Naive B cell (primary cell): ENCODE measurements around the gene TAF11L12. TPM values are rescaled to one million over a fixed set of nuclear protein-coding genes. Genes with fewer than 3 reads are reported as not detected.
"Not testable (repeated sequence)": the region's sequence is repeated elsewhere in the genome, so short reads cannot be mapped to it uniquely, and the experiment has no call there.

Source experiments
- ATAC-seq, 2 donors: fragments of 150-1000 bp; cut with Tn5 transposase; 2 replicates each; pipeline ENCODE4 v1.10.0; 2021; ENCODE audit warnings: low read depth in 2 of 2, mild to moderate bottlenecking in 2 of 2, moderate library complexity in 2 of 2
- DNase-seq: peaks from one replicate; pipeline ENCODE4 v3.0.0; 2022
- H3K27ac Mint-ChIP-seq, 6 donors: one replicate each; pipeline ENCODE4 v1.8.0; 2020 to 2022; ENCODE audit warnings: mild to moderate bottlenecking in 6 of 6, mixed read lengths in 6 of 6, moderate library complexity in 5 of 6, inconsistent platforms in 2 of 6
- H3K27me3 Mint-ChIP-seq, 3 donors: one replicate each; pipeline ENCODE4 v1.8.0; 2021 to 2022; ENCODE audit warnings: mixed read lengths in 3 of 3, mild to moderate bottlenecking in 1 of 3
- H3K36me3 Mint-ChIP-seq, 2 donors: one replicate each; pipeline ENCODE4 v1.8.0; 2020 to 2022; ENCODE audit warnings: mixed read lengths in 2 of 2, inconsistent platforms in 1 of 2, mild to moderate bottlenecking in 1 of 2
- H3K4me1 Mint-ChIP-seq, 3 donors: one replicate each; pipeline ENCODE4 v1.8.0; 2020 to 2022; ENCODE audit warnings: mixed read lengths in 3 of 3, inconsistent platforms in 1 of 3, mild to moderate bottlenecking in 1 of 3, moderate library complexity in 1 of 3
- H3K4me3 Mint-ChIP-seq, 8 donors: one replicate each; pipeline ENCODE4 v1.8.0; 2020 to 2022; ENCODE audit warnings: mild to moderate bottlenecking in 8 of 8, mixed read lengths in 8 of 8, moderate library complexity in 8 of 8, inconsistent platforms in 2 of 8
- H3K9me3 Mint-ChIP-seq, 7 donors: one replicate each; pipeline ENCODE4 v1.8.0; 2020 to 2022; ENCODE audit warnings: mixed read lengths in 7 of 7, mild to moderate bottlenecking in 5 of 7, inconsistent platforms in 2 of 7, moderate library complexity in 1 of 7
- polyA plus RNA-seq, 6 donors: library from polyadenylated mRNA; unstranded; fragments of 300-500 nt; fragmentation: Illumina TruSeq; gene quantifications; one replicate each; pipeline ENCODE4 v1.2.3, GENCODE V29; 2021; ENCODE audit warnings: low read depth in 6 of 6

Gene TAF11L12
- polyA plus RNA-seq, 6 donors from 2014 or later, result not detected

DNA sequence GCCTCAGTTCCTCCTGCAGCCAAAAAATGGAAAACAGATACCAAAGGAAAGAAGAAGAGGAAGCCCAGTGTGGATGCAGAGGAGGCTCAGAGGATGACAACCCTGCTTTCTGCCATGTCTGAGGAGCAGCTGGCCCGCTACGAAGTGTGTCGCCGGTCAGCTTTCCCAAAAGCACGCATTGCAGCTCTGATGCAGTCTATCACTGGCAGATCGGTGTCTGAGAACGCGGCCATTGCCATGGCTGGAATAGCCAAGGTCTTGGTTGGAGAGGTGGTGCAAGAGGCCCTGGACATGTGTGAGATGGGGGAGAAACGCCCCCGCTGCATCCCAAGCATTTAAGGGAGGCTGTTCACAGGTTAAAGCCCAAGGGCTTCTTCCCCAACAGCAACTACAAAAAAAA is 39.0 kb downstream of the TAF11L12 start:
- Mint-ChIP-seq H3K27me3 (peaks cover 0 to 25% (median 8%) of the 10 kb centered on the region in 3 donors), H3K9me3 (peaks cover 0 to 14% (median 8%) of the 10 kb centered on the region in 7 donors), H3K27ac (peak overlapping the region in 1 of 6 donors; percentile 39)
- not testable (repeated sequence) for H3K4me3 Mint-ChIP-seq, H3K4me1 Mint-ChIP-seq, ATAC-seq, DNase-seq, H3K36me3 Mint-ChIP-seq

DNA sequence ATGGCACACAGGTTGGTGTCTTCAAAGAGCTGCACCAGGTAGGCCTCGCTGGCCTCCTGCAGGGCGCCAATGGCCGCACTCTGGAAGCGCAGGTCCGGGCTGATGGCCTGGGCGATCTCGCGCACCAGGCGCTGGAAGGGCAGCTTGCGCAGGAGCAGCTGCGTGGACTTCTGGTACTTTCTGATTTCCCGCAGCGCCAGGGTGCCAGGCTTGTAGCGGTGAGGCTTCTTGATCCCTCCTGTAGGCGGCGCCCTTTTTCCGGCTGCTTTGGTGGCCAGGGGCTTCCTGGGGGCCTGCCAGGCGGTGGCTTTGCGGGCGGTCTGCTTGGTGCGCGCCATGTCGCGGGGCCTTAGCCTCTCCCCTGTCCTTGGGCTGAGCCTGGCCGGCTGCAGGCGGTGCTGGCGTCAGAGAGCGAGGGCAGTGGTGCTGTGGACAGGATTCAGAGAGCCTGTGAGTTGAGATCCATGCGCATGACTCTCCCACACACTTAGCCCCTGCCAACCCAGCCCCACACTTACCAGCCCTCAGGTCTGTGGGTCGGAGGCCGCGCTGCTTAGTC is 45.1 kb downstream of the TAF11L12 start:
- not testable (repeated sequence) for H3K4me3 Mint-ChIP-seq, H3K36me3 Mint-ChIP-seq, H3K9me3 Mint-ChIP-seq, ATAC-seq, H3K27me3 Mint-ChIP-seq, H3K4me1 Mint-ChIP-seq, H3K27ac Mint-ChIP-seq, DNase-seq

DNA sequence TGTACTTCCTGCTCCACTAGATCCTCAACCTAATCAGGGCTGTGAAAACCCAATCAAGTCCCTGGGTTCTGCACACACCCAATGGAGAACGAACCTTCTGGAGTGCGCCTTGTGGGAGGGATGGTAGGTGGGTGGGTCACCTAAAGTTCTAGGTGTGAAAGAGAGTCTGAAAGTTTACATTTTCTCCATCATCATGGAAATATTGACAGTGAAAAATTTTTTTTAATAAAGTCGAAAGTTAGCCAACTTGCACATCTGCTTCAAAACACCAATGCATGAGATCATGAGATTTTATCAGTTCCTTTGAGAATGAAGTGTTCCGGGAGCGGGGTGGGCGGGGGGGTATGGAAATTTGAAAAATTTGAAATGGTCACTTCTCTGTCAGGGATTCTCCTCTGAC is 45.7 kb downstream of the TAF11L12 start:
- no peak for DNase-seq
- H3K27ac Mint-ChIP-seq, result no peak overlapping the region
- no peak for ATAC-seq
- H3K27me3 Mint-ChIP-seq, result no peaks in the 10 kb centered on the region
- peaks cover 0 to 10% (median 4%) of the 10 kb centered on the region in 7 donors for H3K9me3 Mint-ChIP-seq
- H3K4me1 Mint-ChIP-seq, result peaks cover 0 to 3% (median 0%) of the 10 kb centered on the region in 3 donors
- H3K4me3 Mint-ChIP-seq, result no peak overlapping the region
- H3K36me3 Mint-ChIP-seq, result peaks cover 0 to 3% of the 10 kb centered on the region in 2 donors

Other genes starting within 250 kb of the TAF11L12 start
- not detected for gene TAF11L2, start 112.2 kb upstream of the TAF11L12 start, polyA plus RNA-seq
- not detected for gene TAF11L3, start 92.0 kb upstream of the TAF11L12 start, polyA plus RNA-seq
- gene TAF11L4, start 88.6 kb upstream of the TAF11L12 start, polyA plus RNA-seq, result not detected
- not detected for gene TAF11L5, start 85.2 kb upstream of the TAF11L12 start, polyA plus RNA-seq
- not detected for gene TAF11L6, start 81.7 kb upstream of the TAF11L12 start, polyA plus RNA-seq
- gene TAF11L7, start 24.6 kb upstream of the TAF11L12 start, polyA plus RNA-seq, result not detected
- not detected for gene TAF11L8, start 19.4 kb upstream of the TAF11L12 start, polyA plus RNA-seq
- gene TAF11L9, start 16.0 kb upstream of the TAF11L12 start, polyA plus RNA-seq, result not detected
- gene TAF11L10, start 12.6 kb upstream of the TAF11L12 start, polyA plus RNA-seq, result not detected
- not detected for gene TAF11L11, start 6.2 kb upstream of the TAF11L12 start, polyA plus RNA-seq
- not detected for gene TAF11L13, start 21.7 kb downstream of the TAF11L12 start, polyA plus RNA-seq
- gene TAF11L14, start 24.1 kb downstream of the TAF11L12 start, polyA plus RNA-seq, result not detected